Activated CD8-positive, alpha-beta T cell treated with anti-CD3 and anti-CD28 coated beads, Interleukin-2, amount 10 ng/mL, durations not matched to agents 7 days and 5 days (primary cell): Measurements from ENCODE around the gene CACNB4. TPM values are rescaled to one million over a fixed set of nuclear protein-coding genes. Genes with fewer than 3 reads are reported as not detected.
"Not testable (repeated sequence)": the region's sequence is repeated elsewhere in the genome, so short reads cannot be mapped to it uniquely, and the experiment has no call there.

Experiments used
- ATAC-seq: fragments of 150-1000 bp; cut with Tn5 transposase; one replicate; pipeline ENCODE4 v1.10.0; 2021; ENCODE audit warnings: moderate library complexity
- CTCF ChIA-PET: fragments of 350-600 bp; sonication (Branson Sonifier 250); formaldehyde crosslinking; loops from one replicate; lab custom pipeline; 2021; ENCODE audit warnings: antibody characterized with exemption; lab: Charles Lee
- POLR2A ChIA-PET: fragments of 350-600 bp; sonication (Branson Sonifier 250); formaldehyde crosslinking; loops from one replicate; lab custom pipeline; 2021; ENCODE audit warnings: antibody characterized with exemption; lab: Charles Lee
- DNase-seq: peaks from one replicate; pipeline ENCODE4 v3.0.0-alpha.2; 2020
- H3K27ac Mint-ChIP-seq: one replicate; pipeline ENCODE4 v1.8.0; 2021; ENCODE audit warnings: mild to moderate bottlenecking, mixed read lengths
- H3K27me3 Mint-ChIP-seq: one replicate; pipeline ENCODE4 v1.8.0; 2021; ENCODE audit warnings: low read depth, mixed read lengths
- H3K36me3 Mint-ChIP-seq: one replicate; pipeline ENCODE4 v1.8.0; 2021; ENCODE audit warnings: low read depth, mixed read lengths
- H3K4me1 Mint-ChIP-seq: one replicate; pipeline ENCODE4 v1.8.0; 2021; ENCODE audit warnings: low read depth, mixed read lengths
- H3K4me3 Mint-ChIP-seq: one replicate; pipeline ENCODE4 v1.8.0; 2021; ENCODE audit warnings: mild to moderate bottlenecking, mixed read lengths
- H3K9me3 Mint-ChIP-seq: one replicate; pipeline ENCODE4 v1.8.0; 2022; ENCODE audit warnings: mixed read lengths; ENCODE audit not compliant: insufficient read depth
- total RNA-seq, 2 experiments: library from RNA; stranded (reverse); gene quantifications; one replicate each; pipeline ENCODE4 v1.2.3, GENCODE V29; 2021

Gene CACNB4
- total RNA-seq, 2 experiments from 2014 or later, result 0.29 to 0.47 TPM

GRCh38 chr2:151878655-151879563, 219.9 kb downstream of the CACNB4 start:
- ATAC-seq, result no peak
- Mint-ChIP-seq H3K9me3 (no peaks in the 10 kb centered on the region), H3K4me1 (no peaks in the 10 kb centered on the region), H3K27me3 (no peaks in the 10 kb centered on the region), H3K36me3 (no peaks in the 10 kb centered on the region), H3K27ac (no peak overlapping the region), H3K4me3 (no peak overlapping the region)
- ChIA-PET POLR2A (no interaction called here), CTCF (interaction anchor here (1.1 to 1.2 kb wide), 2 partner anchors 71 to 146 kb away, joined by 3 to 4 read pairs; no protein-coding TSS in a partner anchor)
- DNase-seq, result no peak

DNA sequence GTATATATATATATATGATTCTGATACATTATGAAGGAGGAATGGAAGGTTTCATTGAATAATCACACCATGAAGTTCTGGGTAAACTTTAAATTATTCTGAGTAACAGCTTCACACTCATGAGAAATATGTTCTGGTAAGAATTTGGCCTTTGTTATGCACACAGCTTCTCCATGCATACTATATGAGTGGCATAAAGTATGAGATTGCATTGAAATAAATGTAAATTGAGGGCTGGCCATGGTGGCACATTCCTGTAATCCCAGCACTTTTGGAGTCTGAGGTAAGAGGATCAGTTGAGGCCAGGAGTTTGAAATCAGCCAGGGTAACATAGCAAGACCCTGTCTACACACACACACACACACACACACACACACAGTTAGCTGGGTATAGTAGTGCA, 220.6 kb downstream of the CACNB4 start:
- Mint-ChIP-seq H3K27ac (no peak overlapping the region), H3K27me3 (no peaks in the 10 kb centered on the region), H3K36me3 (no peaks in the 10 kb centered on the region), H3K9me3 (no peaks in the 10 kb centered on the region), H3K4me3 (no peak overlapping the region), H3K4me1 (no peaks in the 10 kb centered on the region)
- ChIA-PET POLR2A (no interaction called here), CTCF (interaction anchor here (1.2 kb wide), 1 partner anchor 71 kb away, joined by 4 read pairs; no protein-coding TSS in a partner anchor)
- ATAC-seq (no peak), DNase-seq (no peak)

- ATAC-seq, H3K36me3 Mint-ChIP-seq, H3K27me3 Mint-ChIP-seq, POLR2A ChIA-PET, H3K4me3 Mint-ChIP-seq, CTCF ChIA-PET, H3K9me3 Mint-ChIP-seq, DNase-seq, H3K27ac Mint-ChIP-seq, H3K4me1 Mint-ChIP-seq: not testable (repeated sequence)
Measured at GRCh38 chr2:151875631-151876030, 223.2 kb downstream of the CACNB4 start.

DNA sequence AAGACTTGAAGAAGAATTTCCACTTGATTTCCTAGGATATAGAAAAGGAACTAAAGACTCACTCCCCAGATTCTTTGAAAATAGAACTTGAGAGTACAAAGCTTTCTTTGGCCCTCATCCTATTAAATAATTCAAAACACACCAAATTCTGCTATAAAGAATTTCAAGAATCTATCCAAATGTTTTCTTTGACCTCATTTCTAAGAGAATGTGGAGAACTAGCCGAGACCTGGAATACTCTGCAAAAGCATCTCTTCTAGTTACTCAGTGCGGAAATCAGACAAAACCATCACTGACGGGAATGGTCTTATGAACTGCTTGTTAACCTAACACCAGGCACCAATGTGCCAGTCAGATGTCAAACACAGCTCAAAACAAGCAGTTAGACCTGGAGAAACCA, 226.4 kb downstream of the CACNB4 start:
- Mint-ChIP-seq H3K9me3 (no peaks in the 10 kb centered on the region), H3K27me3 (peaks cover 4% of the 10 kb centered on the region), H3K4me1 (no peaks in the 10 kb centered on the region), H3K4me3 (no peak overlapping the region), H3K27ac (no peak overlapping the region), H3K36me3 (no peaks in the 10 kb centered on the region)
- no peak for DNase-seq
- ATAC-seq, result no peak
- CTCF ChIA-PET, result no interaction called here
- POLR2A ChIA-PET, result no interaction called here

DNA sequence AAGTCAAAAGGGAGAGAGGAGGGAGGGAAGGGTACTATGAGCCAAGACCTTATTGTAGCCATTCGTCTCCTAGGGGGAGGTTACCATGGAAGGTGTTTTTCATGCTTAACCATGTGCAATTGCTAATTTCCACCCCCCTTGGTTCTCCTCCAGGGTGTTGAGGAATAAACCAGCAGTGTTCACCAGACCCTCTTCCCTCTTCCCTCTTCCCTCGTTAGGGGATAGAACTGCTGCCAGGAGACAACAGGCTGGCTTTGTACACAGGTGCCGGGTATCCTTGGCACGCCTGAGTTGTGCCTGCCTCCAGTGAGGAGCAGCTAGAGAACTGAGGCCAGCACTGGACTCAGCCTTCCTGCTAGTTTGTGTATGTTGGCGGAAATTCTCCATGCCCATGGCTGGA, 229.6 kb downstream of the CACNB4 start:
- ATAC-seq (no peak), DNase-seq (no peak)
- H3K27me3 Mint-ChIP-seq, result peaks cover 4% of the 10 kb centered on the region
- no peak overlapping the region for H3K4me3 Mint-ChIP-seq
- ChIA-PET CTCF (no interaction called here), POLR2A (no interaction called here)
- no peaks in the 10 kb centered on the region for H3K4me1 Mint-ChIP-seq
- no peak overlapping the region for H3K27ac Mint-ChIP-seq
- H3K9me3 Mint-ChIP-seq, result no peaks in the 10 kb centered on the region
- H3K36me3 Mint-ChIP-seq, result no peaks in the 10 kb centered on the region

GRCh38 chr2:151862700-151863099, 236.1 kb downstream of the CACNB4 start:
- ChIA-PET POLR2A (no interaction called here), CTCF (no interaction called here)
- no peak for ATAC-seq

DNA sequence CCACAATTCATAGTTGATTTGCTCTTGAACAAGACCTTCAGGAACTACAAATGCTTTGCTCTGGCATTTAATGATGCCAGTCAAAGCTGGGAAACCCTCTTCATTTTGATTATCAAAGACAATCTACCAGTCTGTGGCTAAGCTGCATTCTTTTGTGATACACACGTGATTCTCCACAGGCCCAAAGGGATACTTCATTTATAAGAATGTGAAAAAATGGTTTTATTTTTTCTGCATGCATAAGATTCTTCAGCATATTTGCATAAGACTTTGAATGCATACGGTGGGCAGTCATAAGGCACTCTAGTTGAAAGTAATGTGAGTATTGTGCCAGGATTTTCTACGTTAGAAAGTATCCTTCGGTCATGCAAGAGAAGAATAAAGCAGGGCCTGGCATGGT, 237.7 kb downstream of the CACNB4 start:
- DNase-seq, result no peak

More at GRCh38 chr2:151862700-151863099, 236.1 kb downstream of the CACNB4 start:
- no peaks in the 10 kb centered on the region for H3K27me3 Mint-ChIP-seq
- no peak overlapping the region for H3K27ac Mint-ChIP-seq
- no peaks in the 10 kb centered on the region for H3K4me1 Mint-ChIP-seq
- no peak for DNase-seq
- H3K36me3 Mint-ChIP-seq, result no peaks in the 10 kb centered on the region
- H3K4me3 Mint-ChIP-seq, result no peak overlapping the region
- H3K9me3 Mint-ChIP-seq, result no peaks in the 10 kb centered on the region

DNA sequence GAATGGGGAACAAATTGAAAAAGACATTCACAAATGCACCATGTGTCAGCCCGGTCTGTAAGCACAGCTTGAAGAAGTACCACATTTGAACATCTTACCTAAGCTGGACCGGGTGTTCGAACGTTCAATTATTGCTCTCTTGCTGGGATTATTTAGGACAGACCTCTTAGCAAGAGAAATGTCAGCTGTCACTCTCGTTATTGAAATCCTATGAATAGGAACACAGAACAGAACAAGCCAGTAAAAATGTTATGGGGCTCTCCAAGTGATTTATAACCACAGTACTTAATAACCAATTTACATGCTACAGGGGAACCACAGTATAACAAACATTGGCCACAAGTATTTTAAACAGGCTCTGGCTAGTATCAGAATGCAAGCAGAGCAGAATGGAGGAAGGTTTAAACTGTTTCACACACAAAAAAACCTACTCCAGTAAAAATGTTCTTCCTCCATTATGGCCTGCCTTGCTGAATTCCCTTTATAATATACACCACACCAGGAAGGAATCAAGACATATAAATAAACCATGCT, 238.2 kb downstream of the CACNB4 start:
- H3K4me1 Mint-ChIP-seq, result no peaks in the 10 kb centered on the region
- no peak for DNase-seq
- no peaks in the 10 kb centered on the region for H3K9me3 Mint-ChIP-seq
- no peak overlapping the region for H3K27ac Mint-ChIP-seq
- no peaks in the 10 kb centered on the region for H3K36me3 Mint-ChIP-seq
- H3K4me3 Mint-ChIP-seq, result no peak overlapping the region
- ChIA-PET POLR2A (no interaction called here), CTCF (no interaction called here)
- no peak for ATAC-seq
- H3K27me3 Mint-ChIP-seq, result no peaks in the 10 kb centered on the region

More for the DNA sequence above, 237.7 kb downstream of the CACNB4 start:
- Mint-ChIP-seq H3K27me3 (no peaks in the 10 kb centered on the region), H3K4me1 (no peaks in the 10 kb centered on the region), H3K27ac (no peak overlapping the region), H3K4me3 (no peak overlapping the region), H3K9me3 (no peaks in the 10 kb centered on the region), H3K36me3 (no peaks in the 10 kb centered on the region)
- no peak for ATAC-seq
- ChIA-PET CTCF (no interaction called here), POLR2A (no interaction called here)

DNA sequence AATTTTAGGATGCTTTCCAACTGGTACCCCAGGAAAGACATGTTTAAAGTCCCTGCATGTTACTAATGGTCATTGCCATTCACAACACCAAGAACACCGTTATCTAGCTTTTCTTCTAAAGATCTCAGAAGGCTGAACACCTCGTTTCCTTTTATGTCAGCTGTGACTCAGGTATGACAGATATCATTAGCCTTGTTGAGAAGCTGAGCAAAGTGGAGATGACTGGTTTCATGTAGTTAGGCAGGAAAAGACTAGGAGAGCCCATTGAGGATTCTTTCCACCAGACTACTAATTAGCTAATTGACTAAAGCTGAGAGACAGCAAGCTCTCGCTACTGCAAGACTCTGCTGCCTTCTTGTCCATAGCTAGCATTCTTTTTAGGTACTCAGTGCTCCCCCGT, 238.6 kb downstream of the CACNB4 start:
- Mint-ChIP-seq H3K27me3 (no peaks in the 10 kb centered on the region), H3K36me3 (no peaks in the 10 kb centered on the region), H3K27ac (no peak overlapping the region), H3K9me3 (no peaks in the 10 kb centered on the region), H3K4me3 (no peak overlapping the region), H3K4me1 (no peaks in the 10 kb centered on the region)
- DNase-seq (no peak), ATAC-seq (no peak)
- ChIA-PET CTCF (no interaction called here), POLR2A (no interaction called here)

DNA sequence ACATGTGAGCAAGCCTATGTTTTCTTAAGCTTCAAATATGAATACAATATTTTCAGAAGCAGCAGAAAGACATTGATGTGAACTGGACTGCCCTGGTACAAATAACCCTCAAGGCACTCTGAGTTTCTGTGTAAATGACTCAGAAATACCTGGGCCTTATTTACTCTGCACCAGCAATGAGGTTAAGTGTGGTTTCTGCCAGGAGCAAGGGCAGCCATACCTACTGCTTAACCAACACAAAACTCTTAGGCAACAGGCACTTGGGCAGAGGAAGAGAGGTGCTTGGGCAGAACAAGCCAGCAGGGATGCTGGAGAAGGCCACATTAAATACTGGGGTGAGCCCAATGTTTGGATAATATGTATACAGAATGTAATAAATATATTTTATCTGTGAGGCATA, 241.2 kb downstream of the CACNB4 start:
- H3K36me3 Mint-ChIP-seq, result no peaks in the 10 kb centered on the region
- ChIA-PET CTCF (interaction anchor here (1.0 kb wide), 1 partner anchor 80 kb away, joined by 3 read pairs; no protein-coding TSS in a partner anchor), POLR2A (no interaction called here)
- peaks cover 2% of the 10 kb centered on the region for H3K27me3 Mint-ChIP-seq
- no peak overlapping the region for H3K27ac Mint-ChIP-seq
- H3K9me3 Mint-ChIP-seq, result no peaks in the 10 kb centered on the region
- H3K4me3 Mint-ChIP-seq, result no peak overlapping the region
- DNase-seq (no peak), ATAC-seq (no peak)
- no peaks in the 10 kb centered on the region for H3K4me1 Mint-ChIP-seq

DNA sequence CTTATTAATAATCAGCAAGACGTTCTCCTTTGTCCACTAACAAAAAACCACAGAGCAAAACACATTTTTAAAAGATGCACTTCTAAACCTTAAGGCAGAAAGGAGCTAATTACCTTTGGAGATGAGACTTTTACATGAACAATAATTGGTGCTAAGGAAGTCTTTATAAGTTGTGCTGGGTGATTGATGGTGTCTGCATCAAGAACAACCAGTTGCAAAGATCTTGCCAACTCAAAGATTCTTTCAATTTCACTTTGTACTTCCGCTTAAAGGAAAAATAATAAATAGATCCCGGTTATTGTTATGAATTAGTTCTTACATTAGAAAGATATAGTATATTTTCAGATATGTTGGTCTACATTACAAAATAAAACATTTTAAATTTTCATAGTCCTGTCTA, 243.7 kb downstream of the CACNB4 start:
- ChIA-PET CTCF (interaction anchor here (0.9 kb wide), 1 partner anchor 171 kb away, joined by 3 read pairs; no protein-coding TSS in a partner anchor), POLR2A (no interaction called here)
- ATAC-seq, result no peak
- Mint-ChIP-seq H3K4me3 (no peak overlapping the region), H3K4me1 (no peaks in the 10 kb centered on the region), H3K27me3 (peaks cover 2% of the 10 kb centered on the region), H3K9me3 (no peaks in the 10 kb centered on the region), H3K36me3 (no peaks in the 10 kb centered on the region), H3K27ac (no peak overlapping the region)
- no peak for DNase-seq

DNA sequence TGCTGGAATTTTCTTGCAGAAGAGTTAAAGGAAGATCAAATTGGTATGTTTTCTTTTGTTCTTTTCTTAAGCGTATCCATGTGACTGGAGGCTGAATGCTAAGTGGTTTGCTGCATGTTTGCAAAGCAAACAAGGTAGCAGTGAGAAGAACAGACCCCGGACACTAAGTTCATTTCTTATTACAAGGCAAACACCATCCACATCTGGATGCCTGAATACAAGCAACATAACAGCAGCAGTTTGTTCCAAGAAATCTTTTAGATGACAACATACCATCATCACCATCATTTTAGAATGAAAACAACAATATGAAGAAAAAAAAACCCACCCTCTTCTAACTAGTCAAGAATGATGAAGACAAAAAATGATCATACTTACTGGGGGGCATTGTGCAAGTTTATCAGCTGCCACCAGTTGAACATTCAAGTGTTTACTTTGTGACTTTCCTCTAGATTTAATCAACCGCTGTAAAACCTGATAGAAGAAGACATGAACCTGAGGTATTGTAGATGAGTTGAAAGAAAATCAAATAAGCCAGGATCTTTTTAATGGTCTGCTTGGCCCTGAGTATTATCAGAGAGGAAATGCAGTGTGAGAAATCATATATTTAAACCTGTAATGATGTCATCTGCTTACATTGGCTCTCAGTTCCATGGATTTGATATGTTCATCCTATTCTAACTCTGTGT, 245.6 kb downstream of the CACNB4 start:
- ATAC-seq (no peak), DNase-seq (no peak)
- Mint-ChIP-seq H3K9me3 (no peaks in the 10 kb centered on the region), H3K4me3 (no peak overlapping the region), H3K4me1 (no peaks in the 10 kb centered on the region), H3K27ac (no peak overlapping the region), H3K27me3 (peaks cover 2% of the 10 kb centered on the region), H3K36me3 (no peaks in the 10 kb centered on the region)
- POLR2A ChIA-PET, result no interaction called here
- CTCF ChIA-PET, result no interaction called here
